Sigmoid colon (tissue), 3 donors: ENCODE results near the gene TMEM106C.

ENCODE experiments used
- CTCF ChIP-seq, 4 experiments: fragments of 450-650 bp in 3 of 4; fragments of 200-600 bp in 1 of 4; IDR thresholded peaks; one replicate each; pipeline ENCODE4 v1.5.1; 2016 to 2019; ENCODE audit warnings: antibody characterized with exemption in 4 of 4, mild to moderate bottlenecking in 3 of 4, moderate library complexity in 2 of 4
- POLR2A ChIP-seq, 2 donors: fragments of 450-650 bp; IDR thresholded peaks; one replicate each; pipeline ENCODE4 v1.6.1; 2016; ENCODE audit warnings: antibody characterized with exemption in 2 of 2, mild to moderate bottlenecking in 2 of 2, moderate library complexity in 2 of 2

GRCh38 chr12:47939009-47939601, 24.3 kb upstream of the TMEM106C start:
- TF ChIP-seq CTCF (IDR thresholded peaks at IDR 0.05) (no peak), POLR2A (IDR thresholded peaks at IDR 0.05) (no peak)
